GM21576 (cell line): Measurements from ENCODE around the gene SUSD3.
"Not testable (repeated sequence)": the region's sequence is repeated elsewhere in the genome, so short reads cannot be mapped to it uniquely, and the experiment has no call there.

Experiments
- ATAC-seq: cut with Tn5 transposase; IDR thresholded peaks from one replicate; pipeline ENCODE4 v1.9.1; 2021; ENCODE audit warnings: mild to moderate bottlenecking, moderate library complexity; ENCODE audit not compliant: unreplicated experiment

The SUSD3 gene

GRCh38 chr9:93108291-93109041, 50.0 kb downstream of the SUSD3 start:
- ATAC-seq = peak; percentile 44

- ATAC-seq = no peak
Measured at GRCh38 chr9:93110311-93110855, 51.9 kb downstream of the SUSD3 start.

GRCh38 chr9:93111001-93111370, 52.5 kb downstream of the SUSD3 start:
- ATAC-seq = no peak

DNA sequence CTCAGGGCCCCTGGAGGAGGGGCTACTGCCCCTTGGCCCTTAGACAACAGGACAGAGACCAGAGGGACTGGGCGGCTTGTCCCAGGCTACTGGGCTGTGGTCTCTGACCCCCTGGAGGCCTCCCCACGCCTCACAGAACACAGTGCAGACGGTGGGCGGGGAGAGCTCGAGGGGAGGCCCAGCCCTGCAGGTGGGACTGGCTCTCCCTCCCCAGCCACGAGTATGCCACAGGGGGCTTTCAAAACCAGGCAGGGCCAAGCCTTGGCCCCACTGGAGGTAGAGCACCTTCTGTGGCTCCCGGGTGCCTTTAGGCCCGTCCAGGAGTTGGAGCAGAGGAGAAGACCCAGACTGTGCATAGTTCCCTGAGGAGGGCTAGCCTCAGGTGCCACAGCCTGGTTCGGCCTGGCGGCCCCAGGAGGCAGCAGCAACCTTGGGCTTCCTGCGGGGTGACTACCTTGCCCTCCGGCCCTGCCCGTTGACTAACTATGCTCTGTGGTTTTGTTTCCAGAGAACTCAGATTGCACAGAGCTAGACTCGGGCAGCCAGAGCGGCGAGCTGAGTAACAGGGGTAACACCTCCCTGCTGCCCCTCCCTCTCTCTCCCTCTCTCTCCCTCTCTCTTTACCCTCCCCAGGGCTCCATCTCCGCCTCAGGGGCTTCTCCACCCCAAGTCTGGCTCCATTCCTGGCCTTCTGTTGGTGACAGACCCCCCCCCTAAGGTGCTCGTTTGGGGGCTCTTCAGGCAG, 53.0 kb downstream of the SUSD3 start:
- no peak for ATAC-seq

DNA sequence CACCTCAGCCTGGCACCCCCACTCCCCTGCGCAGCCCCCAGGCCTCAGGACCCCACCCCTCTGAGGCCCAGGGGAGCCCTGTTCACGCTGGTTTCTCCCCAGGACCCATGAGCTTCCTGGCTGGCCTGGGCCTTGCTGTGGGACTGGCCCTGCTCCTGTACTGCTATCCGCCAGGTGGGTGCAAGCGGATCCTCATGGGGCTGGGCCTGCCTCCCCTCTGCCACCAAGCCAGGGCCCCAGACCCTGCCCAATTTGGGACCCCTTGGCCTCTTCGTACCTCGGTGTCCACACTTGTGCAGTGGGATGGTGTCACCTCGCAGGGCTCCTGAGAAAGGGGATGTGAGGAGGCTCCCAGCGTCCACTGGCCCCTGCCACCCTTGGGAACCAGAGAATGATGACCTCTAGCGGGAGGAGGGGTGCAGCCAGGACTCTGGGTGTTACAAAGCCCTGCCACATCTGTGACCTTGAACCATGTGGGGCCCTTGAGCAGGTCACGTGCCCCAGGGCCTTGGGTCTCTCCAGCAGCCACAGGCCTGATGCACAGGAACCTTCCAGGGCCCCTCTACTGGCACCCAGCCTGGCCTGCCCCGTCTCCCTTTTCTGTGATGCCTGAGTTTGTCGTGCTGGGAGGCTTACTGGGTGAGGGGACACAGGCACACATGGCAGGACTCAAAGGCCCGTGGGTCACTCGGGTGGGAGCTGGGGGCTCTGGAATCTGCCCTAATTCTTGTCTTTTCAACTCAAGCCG, 53.8 kb downstream of the SUSD3 start:
- no peak for ATAC-seq

DNA sequence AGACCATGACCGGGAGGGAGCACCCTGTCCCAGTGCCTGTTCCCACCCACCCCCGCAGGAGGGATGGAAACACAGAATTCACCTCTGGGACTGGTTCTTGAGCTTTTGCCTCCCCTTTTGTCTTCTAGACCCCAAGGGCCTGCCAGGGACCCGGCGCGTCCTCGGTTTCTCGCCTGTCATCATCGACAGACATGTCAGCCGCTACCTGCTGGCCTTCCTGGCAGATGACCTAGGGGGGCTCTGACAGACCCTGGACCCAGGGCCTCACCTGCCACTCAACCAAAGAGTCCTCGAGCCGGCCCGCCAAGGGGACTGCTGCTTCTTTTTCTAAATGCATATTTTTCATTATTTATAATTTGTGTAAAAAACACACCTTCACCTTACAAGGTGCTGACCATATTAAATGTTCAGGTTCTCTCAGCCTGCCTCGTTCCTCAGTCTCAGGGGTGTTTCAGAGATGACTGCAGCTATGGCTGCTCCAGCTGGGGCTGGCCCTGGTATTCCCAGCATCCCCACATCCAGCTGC, 54.4 kb downstream of the SUSD3 start:
- ATAC-seq = no peak

- ATAC-seq = no peak
Measured at GRCh38 chr9:93114169-93114983, 55.9 kb downstream of the SUSD3 start.

DNA sequence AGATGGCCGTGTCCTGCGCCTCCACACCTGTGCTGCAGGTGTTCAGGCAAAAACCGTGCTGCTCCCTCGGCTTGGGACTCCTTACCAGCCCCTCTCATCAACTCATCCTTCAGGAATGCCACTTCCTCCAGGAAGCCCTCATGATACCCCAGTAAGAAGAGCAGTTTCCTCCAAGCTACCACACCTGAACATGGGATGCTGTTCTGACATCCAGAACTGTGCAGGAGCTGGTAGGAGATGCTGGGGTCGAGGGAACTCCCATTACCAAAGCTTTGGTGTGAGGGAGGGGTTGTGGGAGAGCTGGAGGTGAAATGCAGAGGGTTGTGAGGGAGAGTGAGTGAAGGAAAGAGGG, 56.5 kb downstream of the SUSD3 start:
- no peak for ATAC-seq

DNA sequence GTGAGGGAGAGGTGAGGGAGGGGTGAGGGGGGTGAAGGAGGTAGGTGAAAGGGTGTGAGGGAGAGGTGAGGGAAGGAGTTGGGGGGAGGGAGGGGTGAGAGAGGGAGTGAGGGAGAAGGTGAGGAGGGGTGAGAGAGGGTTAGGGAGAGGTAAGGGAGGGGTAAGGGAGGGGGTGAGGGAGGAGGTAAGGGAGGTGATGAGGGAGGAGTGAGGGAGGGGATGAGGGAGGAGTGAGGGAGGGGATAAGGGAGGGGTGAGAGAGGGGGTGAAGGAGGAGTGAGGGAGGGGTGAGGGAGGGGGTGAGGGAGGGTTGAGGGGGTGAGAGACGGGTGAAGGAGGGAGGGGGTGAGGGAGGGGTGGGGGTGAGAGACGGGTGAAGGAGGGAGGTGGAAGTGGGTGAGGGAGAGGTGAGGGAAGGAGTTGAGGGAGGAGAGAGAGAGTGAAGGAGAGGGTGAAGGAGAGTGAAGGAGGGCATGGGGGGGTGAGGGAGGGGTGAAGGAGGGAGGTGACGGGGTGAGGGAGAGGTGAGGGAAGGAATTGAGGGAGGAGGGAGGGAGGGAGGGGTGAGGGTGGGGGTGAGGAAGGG, 57.1 kb downstream of the SUSD3 start:
- no peak for ATAC-seq

DNA sequence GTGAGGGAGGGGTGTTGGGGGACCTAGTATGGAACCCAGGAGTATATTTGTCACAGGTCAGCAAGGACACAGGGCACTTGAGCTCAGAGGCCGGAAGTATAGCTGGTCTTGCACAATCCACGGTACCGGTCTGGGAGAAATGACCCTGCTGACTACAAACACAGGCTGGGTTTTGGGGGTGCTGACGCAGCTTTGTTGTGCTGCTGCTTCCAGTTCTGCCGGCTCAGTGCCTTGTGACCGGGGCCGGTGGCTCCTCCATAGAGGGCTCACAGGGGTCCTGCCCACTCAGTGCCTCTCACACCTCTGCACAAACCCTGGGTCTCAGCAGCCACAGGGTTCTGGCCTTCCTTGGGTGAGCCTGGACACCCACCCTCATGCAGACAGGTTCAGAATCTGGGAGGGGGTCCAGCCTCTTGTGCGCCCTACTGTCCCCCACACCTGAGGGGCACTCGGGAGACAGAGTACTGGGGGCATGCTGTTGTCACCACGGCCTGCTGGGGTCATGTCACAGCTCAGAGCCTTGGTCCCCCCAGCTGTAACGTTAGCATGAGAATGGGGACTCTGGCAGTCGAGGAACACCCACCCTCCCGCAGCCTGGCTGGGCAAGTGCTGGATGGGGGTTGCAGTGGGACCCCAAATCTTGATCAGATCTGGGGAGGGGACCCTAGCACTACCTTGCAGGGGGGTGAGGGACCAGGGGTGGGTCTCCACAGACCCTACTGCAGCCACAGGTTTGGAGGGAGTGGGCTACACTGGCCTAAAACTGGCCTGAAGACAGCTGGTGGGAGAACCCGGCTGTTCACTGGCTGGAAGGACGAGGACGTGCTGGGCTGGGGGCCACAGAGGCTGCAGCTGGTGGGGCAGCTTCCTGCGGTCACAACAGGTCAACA, 57.8 kb downstream of the SUSD3 start:
- no peak for ATAC-seq

- not testable (repeated sequence) for ATAC-seq
Measured at GRCh38 chr9:93117521-93117920, 59.0 kb downstream of the SUSD3 start.

DNA sequence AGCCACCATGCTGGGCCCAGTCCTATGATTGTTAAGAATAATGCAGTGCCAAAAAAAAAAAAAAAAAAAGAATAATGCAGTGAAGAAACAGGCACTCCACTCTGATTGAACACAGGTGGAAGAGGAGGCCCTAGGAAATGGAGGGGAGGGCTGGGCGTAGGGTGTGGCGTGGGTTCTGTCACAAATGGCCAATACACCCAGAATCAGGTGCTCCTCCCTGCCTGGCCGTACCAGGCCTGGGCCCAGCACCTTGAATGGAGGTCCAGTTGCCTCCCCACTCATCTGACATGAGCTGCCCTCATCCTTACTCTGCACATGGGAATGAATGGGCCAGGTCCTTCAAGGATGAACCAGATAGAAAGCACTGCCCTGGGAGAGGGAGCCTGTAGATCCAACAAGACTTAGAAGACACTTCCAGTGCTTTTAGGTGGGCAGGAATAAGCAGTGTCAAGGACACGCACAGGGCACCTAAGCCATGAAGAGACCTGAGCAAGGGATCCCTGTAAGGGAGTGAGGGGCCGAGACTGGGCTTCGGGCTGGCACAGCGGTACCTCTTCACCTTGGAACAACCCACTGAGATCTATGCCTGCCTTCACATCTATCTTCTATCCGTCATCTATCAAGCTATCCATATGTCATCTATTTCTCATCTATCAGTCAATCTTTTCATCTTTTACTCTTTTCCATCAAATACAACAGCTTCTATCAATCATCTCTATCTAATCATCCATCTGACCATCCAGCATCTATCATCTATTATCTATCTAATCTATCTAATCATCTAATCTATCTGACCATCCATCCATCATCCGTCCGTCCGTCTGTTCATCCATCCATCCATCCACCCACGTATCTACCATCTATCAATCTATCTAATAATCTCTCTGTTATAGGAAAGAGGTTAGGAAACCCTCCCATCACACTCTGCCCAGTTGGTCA, 59.7 kb downstream of the SUSD3 start:
- ATAC-seq = no peak

DNA sequence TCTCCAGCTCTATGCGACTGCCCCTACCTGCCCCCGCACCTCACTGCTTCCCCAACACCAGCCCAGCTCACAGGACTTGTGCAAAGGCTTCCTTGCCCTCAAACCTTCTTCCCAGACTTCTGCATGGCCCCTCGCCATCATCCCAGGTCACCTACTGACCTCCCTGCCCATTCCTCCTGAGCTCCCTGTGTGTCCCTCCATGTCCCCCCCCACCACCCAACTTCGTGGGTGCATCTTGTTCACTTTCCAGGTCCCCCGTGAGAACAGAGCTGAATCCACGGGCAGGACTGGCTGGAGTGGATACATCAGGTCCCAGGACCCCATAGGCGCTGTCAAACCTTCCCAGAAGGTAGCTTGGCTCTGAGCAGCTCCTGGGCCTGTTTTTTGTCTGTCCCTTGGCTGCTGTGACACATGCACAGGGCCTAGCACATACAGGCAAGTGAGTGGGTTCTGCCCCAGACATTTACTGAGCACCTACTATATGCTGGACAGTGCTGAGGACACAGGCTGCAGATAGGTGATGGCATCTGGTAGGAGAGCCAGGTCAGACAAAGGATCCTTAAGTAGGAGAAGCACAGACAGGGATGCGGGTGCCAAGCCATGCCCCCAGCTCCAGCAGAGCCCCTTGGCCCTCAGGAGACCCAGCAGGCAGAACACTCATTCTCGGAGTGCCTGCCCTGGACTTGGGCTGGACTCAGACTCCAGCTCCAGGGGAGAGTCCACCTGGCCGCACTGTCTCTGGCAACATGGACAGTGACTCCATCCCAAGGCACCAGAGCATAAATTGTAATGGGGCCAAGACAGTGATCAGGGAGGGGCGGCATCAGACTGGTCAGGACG, 60.6 kb downstream of the SUSD3 start:
- no peak for ATAC-seq

- ATAC-seq = peak; percentile 13
Measured at GRCh38 chr9:93119703-93119952, 61.1 kb downstream of the SUSD3 start.

DNA sequence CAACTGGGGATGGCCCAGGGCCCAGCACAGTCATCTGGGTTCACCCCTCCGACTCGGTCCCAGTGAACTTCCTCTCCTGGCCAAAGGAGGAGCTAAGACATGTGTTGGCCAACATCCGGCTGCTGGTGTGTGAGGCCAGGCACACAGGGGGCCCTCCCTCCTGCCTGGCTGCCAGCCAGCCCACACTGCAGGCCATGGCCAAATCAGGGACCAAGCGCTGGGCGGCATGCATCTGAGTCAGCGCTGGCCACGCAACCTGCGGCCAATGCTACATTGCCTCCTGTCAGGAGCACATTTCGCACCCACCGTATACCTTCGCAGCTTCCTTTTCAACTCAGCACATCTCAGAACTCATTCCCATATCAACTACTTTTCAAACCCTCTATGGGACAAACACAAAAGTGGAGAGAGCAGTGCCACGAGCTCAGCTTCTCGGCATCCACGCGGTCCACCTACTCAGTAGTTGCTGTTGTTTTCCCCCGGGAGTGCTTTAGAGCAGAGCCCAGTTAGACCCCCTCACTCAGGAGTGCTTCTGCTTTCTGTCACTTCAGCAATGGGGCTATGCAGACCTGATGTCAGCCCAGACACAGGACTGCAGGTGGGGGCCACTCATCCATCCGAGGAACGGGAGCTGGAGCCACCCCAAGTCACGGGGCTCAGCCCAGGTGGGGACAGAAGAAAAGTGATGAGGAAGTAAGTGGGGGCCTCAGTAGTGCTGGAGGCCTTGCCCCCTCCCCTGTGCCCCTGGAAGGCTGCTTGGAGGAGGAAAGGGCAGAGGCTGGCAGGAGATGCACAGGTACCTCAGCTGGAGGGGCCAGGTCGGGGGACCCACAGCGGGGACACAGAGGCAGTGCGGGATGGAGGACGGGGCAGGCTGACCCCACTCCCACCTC, 61.7 kb downstream of the SUSD3 start:
- peak; percentile 83 for ATAC-seq

- no peak for ATAC-seq
Measured at GRCh38 chr9:93120846-93121315, 62.4 kb downstream of the SUSD3 start.
